SU-DHL-6 (cell line): ENCODE measurements around the gene RGL4.

Source experiments
- EZH2phosphoT487 ChIP-seq: fragments of 200-600 bp; sonication (generic), shearing (Covaris generic); conservative IDR thresholded peaks from 2 replicates; pipeline ENCODE4 v1.6.1; 2018; ENCODE audit warnings: mild to moderate bottlenecking, antibody characterized with exemption, low read length, moderate library complexity, mixed read lengths
- TF ChIP-seq, protein P1 (sequence below): fragments of 200-600 bp; sonication (generic); IDR thresholded peaks from one replicate; pipeline ENCODE4 v1.5.1; 2017; ENCODE audit warnings: antibody characterized with exemption, mild to moderate bottlenecking, low read length, moderate library complexity; ENCODE audit not compliant: insufficient read depth, poor library complexity, severe bottlenecking

DNA sequence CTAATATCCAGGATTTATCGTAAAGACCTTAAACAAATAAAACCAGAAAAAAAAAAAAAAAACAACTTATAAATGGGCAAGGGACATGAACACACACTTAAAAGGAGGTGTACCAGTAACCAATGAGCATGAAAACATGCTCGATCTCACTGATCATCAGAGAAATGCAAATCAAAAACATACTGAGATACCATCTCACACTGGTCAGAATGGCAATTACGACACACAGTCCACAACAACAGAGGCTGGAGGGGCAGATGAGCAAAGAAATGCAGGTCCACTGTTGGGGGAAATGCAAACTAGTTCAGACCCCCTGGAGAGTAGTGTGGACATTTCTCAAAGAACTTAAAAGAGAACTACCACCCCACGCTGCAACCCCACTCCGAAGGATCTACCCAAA, 13.2 kb downstream of the RGL4 start:
- TF ChIP-seq, protein P1, sequence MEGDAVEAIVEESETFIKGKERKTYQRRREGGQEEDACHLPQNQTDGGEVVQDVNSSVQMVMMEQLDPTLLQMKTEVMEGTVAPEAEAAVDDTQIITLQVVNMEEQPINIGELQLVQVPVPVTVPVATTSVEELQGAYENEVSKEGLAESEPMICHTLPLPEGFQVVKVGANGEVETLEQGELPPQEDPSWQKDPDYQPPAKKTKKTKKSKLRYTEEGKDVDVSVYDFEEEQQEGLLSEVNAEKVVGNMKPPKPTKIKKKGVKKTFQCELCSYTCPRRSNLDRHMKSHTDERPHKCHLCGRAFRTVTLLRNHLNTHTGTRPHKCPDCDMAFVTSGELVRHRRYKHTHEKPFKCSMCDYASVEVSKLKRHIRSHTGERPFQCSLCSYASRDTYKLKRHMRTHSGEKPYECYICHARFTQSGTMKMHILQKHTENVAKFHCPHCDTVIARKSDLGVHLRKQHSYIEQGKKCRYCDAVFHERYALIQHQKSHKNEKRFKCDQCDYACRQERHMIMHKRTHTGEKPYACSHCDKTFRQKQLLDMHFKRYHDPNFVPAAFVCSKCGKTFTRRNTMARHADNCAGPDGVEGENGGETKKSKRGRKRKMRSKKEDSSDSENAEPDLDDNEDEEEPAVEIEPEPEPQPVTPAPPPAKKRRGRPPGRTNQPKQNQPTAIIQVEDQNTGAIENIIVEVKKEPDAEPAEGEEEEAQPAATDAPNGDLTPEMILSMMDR, result no peak
- TF ChIP-seq EZH2phosphoT487, result no peak
